IMR-90 (cell line): Measurements from ENCODE around the gene SPAG8. TPM values are rescaled to one million over a fixed set of nuclear protein-coding genes. Genes with fewer than 3 reads are reported as not detected.

Experiments
- ATAC-seq: fragments of 200-7000 bp; cut with Tn5 transposase; 2 replicates; pipeline ENCODE4 v1.9.1; 2020; ENCODE audit warnings: low read depth, mild to moderate bottlenecking, moderate library complexity
- BruUV-seq: library from RNA; stranded (reverse); fragments of 400-500 nt; replicated peaks from 2 replicates; lab custom pipeline; 2021; lab: Mats Ljungman, UMichigan
- CTCF ChIA-PET: fragments of 300-600 bp; formaldehyde crosslinking; extraction: SDS; loops from one replicate; lab custom pipeline; 2021; ENCODE audit warnings: antibody characterized with exemption; lab: Yijun Ruan, JAX
- POLR2A ChIA-PET: fragments of 300-600 bp; sonication (Branson Sonifier 250); formaldehyde crosslinking; loops from one replicate; lab custom pipeline; 2022; ENCODE audit warnings: antibody characterized with exemption; ENCODE audit not compliant: unreplicated experiment; lab: Charles Lee
- DNase-seq: peaks from one replicate; pipeline ENCODE4 v3.0.0; 2013
- H2AFZ ChIP-seq: replicated peaks from 2 replicates; pipeline ENCODE3; 2013; ENCODE audit warnings: low read length, mild to moderate bottlenecking; ENCODE audit not compliant: poor library complexity
- H2AK5ac ChIP-seq: 2 replicates; pipeline ENCODE4 v1.6.1; 2013; ENCODE audit warnings: low read depth, low read length, inconsistent platforms
- H2AK9ac ChIP-seq: replicated peaks from 2 replicates; pipeline ENCODE3; 2013; ENCODE audit warnings: mild to moderate bottlenecking, low read depth, low read length, moderate library complexity; ENCODE audit not compliant: poor library complexity
- H2BK120ac ChIP-seq: 2 replicates; pipeline ENCODE4 v1.6.1; 2013; ENCODE audit warnings: low read depth, low read length, inconsistent platforms
- H2BK15ac ChIP-seq: 3 replicates; pipeline ENCODE4 v1.6.1; 2013; ENCODE audit warnings: low read depth, low read length, inconsistent platforms
- H2BK20ac ChIP-seq: 2 replicates; pipeline ENCODE4 v1.6.1; 2013; ENCODE audit warnings: low read depth, mild to moderate bottlenecking, inconsistent platforms, low read length, moderate library complexity
- H2BK5ac ChIP-seq: 2 replicates; pipeline ENCODE4 v1.6.1; 2013; ENCODE audit warnings: mild to moderate bottlenecking, low read depth, low read length, inconsistent platforms; ENCODE audit not compliant: poor library complexity, severe bottlenecking
- H3K14ac ChIP-seq: replicated peaks from 2 replicates; pipeline ENCODE4 v1.6.1; 2013; ENCODE audit warnings: low read depth, low read length, inconsistent platforms
- H3K18ac ChIP-seq: 2 replicates; pipeline ENCODE4 v1.6.1; 2013; ENCODE audit warnings: low read depth, low read length, control low read depth
- H3K23ac ChIP-seq: 2 replicates; pipeline ENCODE4 v1.6.1; 2013; ENCODE audit warnings: low read depth, low read length, inconsistent platforms
- H3K27ac ChIP-seq: 2 replicates; pipeline ENCODE4 v1.5.1; 2013; ENCODE audit warnings: mild to moderate bottlenecking, control low read depth, low read length; ENCODE audit not compliant: insufficient read depth
- H3K27me3 ChIP-seq: 2 replicates; pipeline ENCODE4 v1.6.1; 2013; ENCODE audit warnings: low read length; ENCODE audit not compliant: control insufficient read depth, insufficient read depth
- H3K36me3 ChIP-seq: 2 replicates; pipeline ENCODE4 v1.6.1; 2013; ENCODE audit warnings: low read length, mixed read lengths; ENCODE audit not compliant: control insufficient read depth, insufficient read depth
- H3K4ac ChIP-seq: 2 replicates; pipeline ENCODE4 v1.6.1; 2013; ENCODE audit warnings: low read depth, low read length, inconsistent platforms
- H3K4me1 ChIP-seq: 2 replicates; pipeline ENCODE4 v1.6.1; 2013; ENCODE audit warnings: low read length, mixed read lengths; ENCODE audit not compliant: control insufficient read depth, insufficient read depth
- H3K4me2 ChIP-seq: 2 replicates; pipeline ENCODE4 v1.6.1; 2013; ENCODE audit warnings: low read depth, mild to moderate bottlenecking, control low read depth, low read length, moderate library complexity
- H3K4me3 ChIP-seq: 2 replicates; pipeline ENCODE4 v1.5.1; 2013; ENCODE audit warnings: low read depth, mild to moderate bottlenecking, control low read depth, low read length, moderate library complexity; ENCODE audit not compliant: insufficient read depth
- H3K56ac ChIP-seq: 2 replicates; pipeline ENCODE4 v1.6.1; 2013; ENCODE audit warnings: low read length, inconsistent platforms; ENCODE audit not compliant: insufficient read depth; ENCODE audit errors: extremely low read depth
- H3K79me1 ChIP-seq, 2 experiments: 2 replicates each; pipeline ENCODE4 v1.6.1; 2013; ENCODE audit warnings: low read length in 2 of 2, inconsistent platforms in 1 of 2, low read depth in 1 of 2
- H3K9ac ChIP-seq: 2 replicates; pipeline ENCODE4 v1.6.1; 2013; ENCODE audit warnings: low read depth, low read length, control low read depth
- H3K9me1 ChIP-seq: 2 replicates; pipeline ENCODE4 v1.6.1; 2013; ENCODE audit warnings: low read length, inconsistent platforms; ENCODE audit not compliant: insufficient read depth
- H3K9me3 ChIP-seq: 2 replicates; pipeline ENCODE4 v1.6.1; 2013; ENCODE audit warnings: low read length; ENCODE audit not compliant: control insufficient read depth, insufficient read depth
- H4K20me1 ChIP-seq: 2 replicates; pipeline ENCODE4 v1.6.1; 2013; ENCODE audit warnings: low read length, inconsistent platforms; ENCODE audit not compliant: insufficient read depth
- H4K5ac ChIP-seq: 2 replicates; pipeline ENCODE4 v1.6.1; 2013; ENCODE audit warnings: mild to moderate bottlenecking, low read depth, low read length, control low read depth
- H4K8ac ChIP-seq, 2 experiments: 2 replicates each; pipeline ENCODE4 v1.6.1; 2013; ENCODE audit warnings: low read depth in 2 of 2, low read length in 2 of 2, control low read depth in 1 of 2, inconsistent platforms in 1 of 2
- H4K91ac ChIP-seq: 2 replicates; pipeline ENCODE4 v1.6.1; 2013; ENCODE audit warnings: low read depth, low read length, inconsistent platforms; ENCODE audit not compliant: insufficient read depth
- BHLHE40 ChIP-seq: fragments of 150-350 bp; IDR thresholded peaks from 2 replicates; pipeline ENCODE4 v1.6.1; 2016; ENCODE audit warnings: mild to moderate bottlenecking, low read depth, low read length
- CEBPB ChIP-seq: IDR thresholded peaks from 2 replicates; pipeline ENCODE4 v1.6.1; 2012; ENCODE audit warnings: low read depth, low read length, improper control_type of control experiment
- CHD1 ChIP-seq: IDR thresholded peaks from 2 replicates; pipeline ENCODE4 v1.6.1; 2012; ENCODE audit warnings: low read depth, low read length, improper control_type of control experiment
- FOS ChIP-seq: fragments of 150-350 bp; IDR thresholded peaks from 2 replicates; pipeline ENCODE4 v1.6.1; 2016; ENCODE audit warnings: low read depth, low read length
- MAFK ChIP-seq: IDR thresholded peaks from 2 replicates; pipeline ENCODE4 v1.6.1; 2012; ENCODE audit warnings: low read depth, low read length, improper control_type of control experiment
- MAZ ChIP-seq: IDR thresholded peaks from 2 replicates; pipeline ENCODE4 v1.6.1; 2012; ENCODE audit warnings: low read depth, mild to moderate bottlenecking, low read length, improper control_type of control experiment, moderate library complexity, borderline replicate concordance
- MXI1 ChIP-seq: IDR thresholded peaks from 2 replicates; pipeline ENCODE4 v1.6.1; 2012; ENCODE audit warnings: low read depth, mild to moderate bottlenecking, low read length, moderate library complexity, borderline replicate concordance
- NFE2L2 ChIP-seq: fragments of 150-350 bp; IDR thresholded peaks from 2 replicates; pipeline ENCODE4 v1.6.1; 2016; ENCODE audit warnings: low read depth, mild to moderate bottlenecking, low read length
- POLR2A ChIP-seq: IDR thresholded peaks from 2 replicates; pipeline ENCODE4 v1.6.1; 2012; ENCODE audit warnings: mild to moderate bottlenecking, low read depth, low read length
- RAD21 ChIP-seq: IDR thresholded peaks from 2 replicates; pipeline ENCODE4 v1.6.1; 2012; ENCODE audit warnings: low read length, improper control_type of control experiment
- RCOR1 ChIP-seq: IDR thresholded peaks from 2 replicates; pipeline ENCODE4 v1.6.1; 2012; ENCODE audit warnings: mild to moderate bottlenecking, low read length, improper control_type of control experiment; ENCODE audit not compliant: insufficient replicate concordance
- RFX5 ChIP-seq: IDR thresholded peaks from 2 replicates; pipeline ENCODE4 v1.8.0; 2012; ENCODE audit warnings: low read depth, mild to moderate bottlenecking, low read length, moderate library complexity
- SMC3 ChIP-seq: fragments of 150-350 bp; IDR thresholded peaks from 2 replicates; pipeline ENCODE4 v1.6.1; 2016; ENCODE audit warnings: low read depth, mild to moderate bottlenecking, antibody characterized with exemption, low read length, moderate library complexity
- WGBS, 2 experiments: methylation state at CpG; one replicate each; pipeline versions ENCODE4 v1.1.5 to v1.1.7; 2013; ENCODE audit warnings: missing lambda C conversion rate in 2 of 2; ENCODE audit not compliant: insufficient read length in 1 of 2; ENCODE audit errors: extremely low coverage in 2 of 2; 5-methylcytosine and 5-hydroxymethylcytosine counted together
- dilution Hi-C: fragments of 300-500 bp; cut with HindIII; formaldehyde crosslinking; loops from one replicate; pipeline ENCODE4 v1.14.3; 2018; ENCODE audit warnings: low sequenced_read_pairs; ENCODE audit not compliant: unreplicated experiment
- in situ Hi-C: fragments of 300-500 bp; cut with MboI; formaldehyde crosslinking; loops from 3 replicates; pipeline ENCODE4 v1.14.3; 2019; ENCODE audit warnings: low sequenced_read_pairs, inconsistent platforms, mixed read lengths
- intact Hi-C: fragments of 100-400 bp; cut with micrococcal nuclease; formaldehyde crosslinking; loops from 2 replicates; pipeline ENCODE4 v1.10.0; 2022
- polyA plus RNA-seq, 3 experiments: library from polyadenylated mRNA; depleted of rRNA; stranded (reverse); fragments of >200 nt; gene quantifications; 2 replicates each; pipeline ENCODE4 v1.2.3, GENCODE V29; 2012; ENCODE audit warnings: low replicate concordance in 1 of 3
- total RNA-seq: library from RNA; depleted of rRNA; stranded (reverse); fragments of >200 nt; gene quantifications from 2 replicates; pipeline ENCODE4 v1.2.3, GENCODE V29; 2012
- TF ChIP-seq, protein P1 (sequence below): conservative IDR thresholded peaks from 2 replicates; pipeline ENCODE4 v1.5.1; 2012; ENCODE audit warnings: mild to moderate bottlenecking, low read depth, low read length, improper control_type of control experiment
- TF ChIP-seq, protein P2 (sequence below): fragments of 150-350 bp; IDR thresholded peaks from 2 replicates; pipeline ENCODE4 v1.6.1; 2016; ENCODE audit warnings: low read depth, mild to moderate bottlenecking, low read length, moderate library complexity, borderline replicate concordance
- TF ChIP-seq, protein P3 (sequence below): fragments of 150-350 bp; IDR thresholded peaks from 2 replicates; pipeline ENCODE4 v1.6.1; 2017; ENCODE audit warnings: mild to moderate bottlenecking, antibody characterized with exemption, low read length, low read depth

SPAG8 gene
- total and polyA plus RNA-seq, 2 of the 4 experiments (the other 2 are of a cell fraction): 0.72 to 0.84 TPM

DNA sequence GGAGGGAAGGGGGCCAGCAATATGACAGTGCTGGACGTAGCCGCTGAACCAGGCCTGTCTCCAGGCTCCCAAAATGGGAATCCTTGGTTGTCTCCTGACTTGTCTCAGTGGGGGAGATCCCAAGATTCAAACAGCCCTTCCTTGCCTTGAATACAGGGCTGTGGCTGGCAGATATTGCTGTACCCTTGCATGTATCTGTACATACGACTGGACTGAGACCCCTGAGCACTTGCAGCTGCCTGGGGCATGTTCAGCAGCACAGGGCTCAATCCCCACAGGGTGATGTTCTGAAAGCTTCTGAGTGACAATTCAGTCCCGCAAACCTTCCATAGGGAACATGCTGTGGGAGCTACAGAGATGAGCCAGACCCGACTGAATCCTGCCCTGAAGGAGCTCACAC is 44.8 kb upstream of the SPAG8 start:
- H2BK15ac ChIP-seq: no peak overlapping the region
- H4K8ac ChIP-seq: no peak overlapping the region
- no peak overlapping the region for H2AFZ ChIP-seq
- DNase-seq (no peak), ATAC-seq (no peak)
- no peaks in the 10 kb centered on the region for H3K79me1 ChIP-seq
- H3K9ac ChIP-seq: no peak overlapping the region
- H4K20me1 ChIP-seq: no peaks in the 10 kb centered on the region
- H2BK5ac ChIP-seq: no peak overlapping the region
- dilution Hi-C loops: no loop called here
- intact Hi-C loops: no loop called here
- H3K23ac ChIP-seq: no peak overlapping the region
- peak overlapping the region; percentile 47 for H2AK9ac ChIP-seq
- no peak overlapping the region for H3K27ac ChIP-seq
- H3K4me2 ChIP-seq: no peak overlapping the region
- no peak overlapping the region for H4K91ac ChIP-seq
- no TSS peak for BruUV-seq
- H4K5ac ChIP-seq: no peak overlapping the region
- 44% methylated on average over 3 of the region's 5 CpGs; no CpG with 5 or more reads in 1 of the 2 experiments for WGBS, 2 experiments
- H3K27me3 ChIP-seq: peaks cover 16% of the 10 kb centered on the region
- H3K18ac ChIP-seq: no peak overlapping the region
- CTCF ChIA-PET: no interaction called here
- H3K4me1 ChIP-seq: no peaks in the 10 kb centered on the region
- no peak overlapping the region for H3K4ac ChIP-seq
- no peak overlapping the region for H3K14ac ChIP-seq
- H3K9me1 ChIP-seq: no peaks in the 10 kb centered on the region
- TF ChIP-seq CHD1: no peak
- TF ChIP-seq, protein P1, sequence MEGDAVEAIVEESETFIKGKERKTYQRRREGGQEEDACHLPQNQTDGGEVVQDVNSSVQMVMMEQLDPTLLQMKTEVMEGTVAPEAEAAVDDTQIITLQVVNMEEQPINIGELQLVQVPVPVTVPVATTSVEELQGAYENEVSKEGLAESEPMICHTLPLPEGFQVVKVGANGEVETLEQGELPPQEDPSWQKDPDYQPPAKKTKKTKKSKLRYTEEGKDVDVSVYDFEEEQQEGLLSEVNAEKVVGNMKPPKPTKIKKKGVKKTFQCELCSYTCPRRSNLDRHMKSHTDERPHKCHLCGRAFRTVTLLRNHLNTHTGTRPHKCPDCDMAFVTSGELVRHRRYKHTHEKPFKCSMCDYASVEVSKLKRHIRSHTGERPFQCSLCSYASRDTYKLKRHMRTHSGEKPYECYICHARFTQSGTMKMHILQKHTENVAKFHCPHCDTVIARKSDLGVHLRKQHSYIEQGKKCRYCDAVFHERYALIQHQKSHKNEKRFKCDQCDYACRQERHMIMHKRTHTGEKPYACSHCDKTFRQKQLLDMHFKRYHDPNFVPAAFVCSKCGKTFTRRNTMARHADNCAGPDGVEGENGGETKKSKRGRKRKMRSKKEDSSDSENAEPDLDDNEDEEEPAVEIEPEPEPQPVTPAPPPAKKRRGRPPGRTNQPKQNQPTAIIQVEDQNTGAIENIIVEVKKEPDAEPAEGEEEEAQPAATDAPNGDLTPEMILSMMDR: no peak
- no peak for TF ChIP-seq CEBPB
- TF ChIP-seq BHLHE40: no peak
- TF ChIP-seq, protein P2, sequence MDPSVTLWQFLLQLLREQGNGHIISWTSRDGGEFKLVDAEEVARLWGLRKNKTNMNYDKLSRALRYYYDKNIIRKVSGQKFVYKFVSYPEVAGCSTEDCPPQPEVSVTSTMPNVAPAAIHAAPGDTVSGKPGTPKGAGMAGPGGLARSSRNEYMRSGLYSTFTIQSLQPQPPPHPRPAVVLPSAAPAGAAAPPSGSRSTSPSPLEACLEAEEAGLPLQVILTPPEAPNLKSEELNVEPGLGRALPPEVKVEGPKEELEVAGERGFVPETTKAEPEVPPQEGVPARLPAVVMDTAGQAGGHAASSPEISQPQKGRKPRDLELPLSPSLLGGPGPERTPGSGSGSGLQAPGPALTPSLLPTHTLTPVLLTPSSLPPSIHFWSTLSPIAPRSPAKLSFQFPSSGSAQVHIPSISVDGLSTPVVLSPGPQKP: no peak
- TF ChIP-seq RFX5: no peak
- no peak for TF ChIP-seq RCOR1
- TF ChIP-seq, protein P3, sequence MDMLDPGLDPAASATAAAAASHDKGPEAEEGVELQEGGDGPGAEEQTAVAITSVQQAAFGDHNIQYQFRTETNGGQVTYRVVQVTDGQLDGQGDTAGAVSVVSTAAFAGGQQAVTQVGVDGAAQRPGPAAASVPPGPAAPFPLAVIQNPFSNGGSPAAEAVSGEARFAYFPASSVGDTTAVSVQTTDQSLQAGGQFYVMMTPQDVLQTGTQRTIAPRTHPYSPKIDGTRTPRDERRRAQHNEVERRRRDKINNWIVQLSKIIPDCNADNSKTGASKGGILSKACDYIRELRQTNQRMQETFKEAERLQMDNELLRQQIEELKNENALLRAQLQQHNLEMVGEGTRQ: no peak
- no peak for TF ChIP-seq NFE2L2
- TF ChIP-seq MXI1: no peak
- TF ChIP-seq POLR2A: no peak
- no peak for TF ChIP-seq SMC3
- no peak for TF ChIP-seq MAFK
- no peak for TF ChIP-seq RAD21
- no peak for TF ChIP-seq FOS
- no peak for TF ChIP-seq MAZ
- H2AK5ac ChIP-seq: no peak overlapping the region
- no peak overlapping the region for H2BK20ac ChIP-seq
- no peaks in the 10 kb centered on the region for H3K9me3 ChIP-seq
- POLR2A ChIA-PET: no interaction called here
- H3K4me3 ChIP-seq: no peak overlapping the region
- no peak overlapping the region for H3K56ac ChIP-seq
- H3K36me3 ChIP-seq: peaks cover 3% of the 10 kb centered on the region; the same call in 1 of the 2 replicates
- in situ Hi-C loops: no loop called here
- H2BK120ac ChIP-seq: no peak overlapping the region
